GM12864 (cell line): ENCODE measurements around the gene ST6GALNAC4.

Source experiments
- DNase-seq: peaks from one replicate; pipeline ENCODE4 v3.0.0-alpha.2; 2011; ENCODE audit warnings: low read depth
- H3K4me3 ChIP-seq: 2 replicates; pipeline ENCODE4 v1.5.1; 2011; ENCODE audit warnings: mild to moderate bottlenecking, low read depth, low read length, control low read depth
- CTCF ChIP-seq: IDR thresholded peaks from 2 replicates; pipeline ENCODE4 v1.5.1; 2011; ENCODE audit warnings: low read depth, mild to moderate bottlenecking, moderate library complexity, low read length, control low read depth, inconsistent platforms; ENCODE audit errors: missing control alignments

Gene ST6GALNAC4

GRCh38 chr9:127878001-127878651 is 38.7 kb downstream of the ST6GALNAC4 start:
- no peak overlapping the region for H3K4me3 ChIP-seq
- DNase-seq: no peak
- TF ChIP-seq CTCF: no peak

GRCh38 chr9:127877566-127877998 is 39.3 kb downstream of the ST6GALNAC4 start, which contains the start of gene AK1:
TSS of gene AK1 (minus strand) at chr9:127877675. CDS start at chr9:127874617, 3,058 bp downstream.
- no peak for DNase-seq
- no peak for TF ChIP-seq CTCF
- peak within 1 kb of the TSS; percentile 7; the same call in 1 of the 2 replicates for H3K4me3 ChIP-seq

- DNase-seq: no peak
- no peak overlapping the region for H3K4me3 ChIP-seq
- TF ChIP-seq CTCF: no peak
Measured at GRCh38 chr9:127876764-127877562, 39.9 kb downstream of the ST6GALNAC4 start.

GRCh38 chr9:127876026-127876763 is 40.6 kb downstream of the ST6GALNAC4 start:
- no peak for TF ChIP-seq CTCF
- no peak overlapping the region for H3K4me3 ChIP-seq
- DNase-seq: no peak

- no peak for DNase-seq
- no peak for TF ChIP-seq CTCF
- no peak overlapping the region for H3K4me3 ChIP-seq
Measured at GRCh38 chr9:127875306-127875966, 41.4 kb downstream of the ST6GALNAC4 start.
